Measurements from ENCODE around the gene OSBPL7. TPM values are rescaled to one million over a fixed set of nuclear protein-coding genes. Genes with fewer than 3 reads are reported as not detected.

The OSBPL7 gene
- total and polyA plus RNA-seq, 2 of the 4 experiments (the other 2 are of a cell fraction): 5.2 to 14.5 TPM

- Histone ChIP-seq H2AK9ac (replicated peaks; ENCODE audit: low read depth, low read length, poor library complexity) (no peak overlapping the region), H3K27me3 (ENCODE audit: control insufficient read depth, insufficient read depth, low read length) (peaks cover 7% of the 10 kb centered on the region; the same call in 1 of the 2 replicates), H3K36me3 (ENCODE audit: control insufficient read depth, insufficient read depth, low read length) (no peaks in the 10 kb centered on the region), H3K79me1 (ENCODE audit: low read depth in 1 of 2, low read length in 2 of 2) (no peaks in the 10 kb centered on the region), H3K23ac (ENCODE audit: low read depth, low read length) (no peak overlapping the region), H2AFZ (replicated peaks; ENCODE audit: low read length, poor library complexity) (no peak overlapping the region), H3K18ac (ENCODE audit: low read depth, low read length) (no peak overlapping the region), H4K5ac (ENCODE audit: low read depth, low read length) (no peak overlapping the region), H3K14ac (replicated peaks; ENCODE audit: low read depth, low read length) (no peak overlapping the region), H3K4me3 (ENCODE audit: insufficient read depth, low read depth, low read length) (no peak overlapping the region), H3K56ac (ENCODE audit: extremely low read depth, insufficient read depth, low read length) (no peak overlapping the region), H4K20me1 (ENCODE audit: insufficient read depth, low read length) (no peaks in the 10 kb centered on the region), H2BK15ac (ENCODE audit: low read depth, low read length) (no peak overlapping the region), H3K9ac (ENCODE audit: low read depth, low read length) (no peak overlapping the region), H3K9me1 (ENCODE audit: insufficient read depth, low read length) (no peaks in the 10 kb centered on the region), H2BK120ac (ENCODE audit: low read depth, low read length) (no peak overlapping the region), H2AK5ac (ENCODE audit: low read depth, low read length) (no peak overlapping the region), H3K9me3 (ENCODE audit: control insufficient read depth, insufficient read depth, low read length) (peaks cover 13% of the 10 kb centered on the region), H3K4me1 (ENCODE audit: control insufficient read depth, insufficient read depth, low read length) (no peaks in the 10 kb centered on the region), H3K27ac (ENCODE audit: insufficient read depth, low read length) (no peak overlapping the region), H2BK20ac (ENCODE audit: low read depth, low read length) (no peak overlapping the region), H3K4me2 (ENCODE audit: low read depth, low read length) (no peak overlapping the region), H4K91ac (ENCODE audit: insufficient read depth, low read depth, low read length) (no peak overlapping the region), H4K8ac (ENCODE audit: low read depth in 2 of 2, low read length in 2 of 2) (no peak overlapping the region), H3K4ac (ENCODE audit: low read depth, low read length) (no peak overlapping the region), H2BK5ac (ENCODE audit: low read depth, low read length, poor library complexity, severe bottlenecking) (no peak overlapping the region)
- no peak for TF ChIP-seq RCOR1 (IDR thresholded peaks at IDR 0.05; ENCODE audit: insufficient replicate concordance, low read length)
- TF ChIP-seq SMC3 (IDR thresholded peaks at IDR 0.05; ENCODE audit: low read depth, low read length): no peak
- no peak for TF ChIP-seq BHLHE40 (IDR thresholded peaks at IDR 0.05; ENCODE audit: low read depth, low read length)
- TF ChIP-seq, protein P1, sequence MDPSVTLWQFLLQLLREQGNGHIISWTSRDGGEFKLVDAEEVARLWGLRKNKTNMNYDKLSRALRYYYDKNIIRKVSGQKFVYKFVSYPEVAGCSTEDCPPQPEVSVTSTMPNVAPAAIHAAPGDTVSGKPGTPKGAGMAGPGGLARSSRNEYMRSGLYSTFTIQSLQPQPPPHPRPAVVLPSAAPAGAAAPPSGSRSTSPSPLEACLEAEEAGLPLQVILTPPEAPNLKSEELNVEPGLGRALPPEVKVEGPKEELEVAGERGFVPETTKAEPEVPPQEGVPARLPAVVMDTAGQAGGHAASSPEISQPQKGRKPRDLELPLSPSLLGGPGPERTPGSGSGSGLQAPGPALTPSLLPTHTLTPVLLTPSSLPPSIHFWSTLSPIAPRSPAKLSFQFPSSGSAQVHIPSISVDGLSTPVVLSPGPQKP (IDR thresholded peaks at IDR 0.05; ENCODE audit: borderline replicate concordance, low read depth, low read length): no peak
- TF ChIP-seq USF2 (IDR thresholded peaks at IDR 0.05; ENCODE audit: low read depth, low read length): no peak
- TF ChIP-seq CTCF (conservative IDR thresholded peaks at IDR 0.05; ENCODE audit: low read depth, low read length): no peak
- TF ChIP-seq RFX5 (IDR thresholded peaks at IDR 0.05; ENCODE audit: low read depth, low read length): no peak
- TF ChIP-seq MAZ (IDR thresholded peaks at IDR 0.05; ENCODE audit: borderline replicate concordance, low read depth, low read length): no peak
- no peak for TF ChIP-seq MAFK (IDR thresholded peaks at IDR 0.05; ENCODE audit: low read depth, low read length)
- TF ChIP-seq FOS (IDR thresholded peaks at IDR 0.05; ENCODE audit: low read depth, low read length): no peak
- no peak for TF ChIP-seq CHD1 (IDR thresholded peaks at IDR 0.05; ENCODE audit: low read depth, low read length)
- no peak for TF ChIP-seq NFE2L2 (IDR thresholded peaks at IDR 0.05; ENCODE audit: low read depth, low read length)
- TF ChIP-seq POLR2A (IDR thresholded peaks at IDR 0.05; ENCODE audit: low read depth, low read length): no peak
- TF ChIP-seq RAD21 (IDR thresholded peaks at IDR 0.05; ENCODE audit: low read length): no peak
- TF ChIP-seq CEBPB (IDR thresholded peaks at IDR 0.05; ENCODE audit: low read depth, low read length): no peak
- no peak for TF ChIP-seq MXI1 (IDR thresholded peaks at IDR 0.05; ENCODE audit: borderline replicate concordance, low read depth, low read length)
- dilution Hi-C loops (cut with HindIII; ENCODE audit: low sequenced_read_pairs, unreplicated experiment) (no loop called here), in situ Hi-C loops (cut with MboI; ENCODE audit: low sequenced_read_pairs) (no loop called here), intact Hi-C loops (cut with micrococcal nuclease) (no loop called here)
- no CpG with 5 or more reads among the region's 5 CpGs for WGBS, 2 experiments (ENCODE audit: extremely low coverage in 2 of 2, insufficient read length in 1 of 2)
- ATAC-seq (ENCODE audit: low read depth) (no peak), DNase-seq (no peak)
- ChIA-PET POLR2A (ENCODE audit: unreplicated experiment) (no interaction called here), CTCF (interaction anchor here (0.6 kb wide), 1 partner anchor 13 kb away, joined by 3 read pairs; no protein-coding TSS in a partner anchor)
- no TSS peak for BruUV-seq (replicated peaks)
Observed at GRCh38 chr17:47760409-47761140, 61.0 kb downstream of the OSBPL7 start.

All from IMR-90 (cell line).